Lower leg skin (tissue), 3 donors: ENCODE data around the gene TMEM242.

ENCODE experiments used
- POLR2A ChIP-seq, 2 donors: fragments of 450-650 bp; IDR thresholded peaks; one replicate each; pipeline ENCODE4 v1.6.1; 2016 to 2017; ENCODE audit warnings: antibody characterized with exemption in 2 of 2, mild to moderate bottlenecking in 1 of 2, moderate library complexity in 1 of 2
- TF ChIP-seq, protein P1 (sequence below), 3 donors: fragments of 450-650 bp; IDR thresholded peaks; one replicate each; pipeline ENCODE4 v1.5.1; 2016; ENCODE audit warnings: antibody characterized with exemption in 3 of 3, mild to moderate bottlenecking in 3 of 3, moderate library complexity in 2 of 3

DNA sequence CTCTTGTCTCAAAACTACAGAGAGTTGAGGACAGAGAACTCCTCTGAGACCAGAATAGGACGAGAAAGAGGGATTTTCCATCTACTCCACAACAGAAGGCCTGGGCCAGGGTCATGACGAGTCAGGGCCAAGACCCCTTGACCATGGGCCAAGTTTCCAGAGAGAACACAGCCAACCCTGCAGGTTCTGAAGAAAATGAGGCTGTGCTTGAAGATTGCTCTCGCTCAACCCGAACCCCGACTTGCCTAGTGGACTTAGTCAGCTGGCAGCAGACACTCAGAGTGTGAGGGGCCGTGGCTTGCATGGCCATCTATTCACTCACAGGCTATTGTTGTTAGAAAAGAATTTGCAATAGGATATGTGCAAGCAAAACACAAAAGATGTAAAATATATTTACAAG, 54.5 kb downstream of the TMEM242 start:
- TF ChIP-seq, protein P1, sequence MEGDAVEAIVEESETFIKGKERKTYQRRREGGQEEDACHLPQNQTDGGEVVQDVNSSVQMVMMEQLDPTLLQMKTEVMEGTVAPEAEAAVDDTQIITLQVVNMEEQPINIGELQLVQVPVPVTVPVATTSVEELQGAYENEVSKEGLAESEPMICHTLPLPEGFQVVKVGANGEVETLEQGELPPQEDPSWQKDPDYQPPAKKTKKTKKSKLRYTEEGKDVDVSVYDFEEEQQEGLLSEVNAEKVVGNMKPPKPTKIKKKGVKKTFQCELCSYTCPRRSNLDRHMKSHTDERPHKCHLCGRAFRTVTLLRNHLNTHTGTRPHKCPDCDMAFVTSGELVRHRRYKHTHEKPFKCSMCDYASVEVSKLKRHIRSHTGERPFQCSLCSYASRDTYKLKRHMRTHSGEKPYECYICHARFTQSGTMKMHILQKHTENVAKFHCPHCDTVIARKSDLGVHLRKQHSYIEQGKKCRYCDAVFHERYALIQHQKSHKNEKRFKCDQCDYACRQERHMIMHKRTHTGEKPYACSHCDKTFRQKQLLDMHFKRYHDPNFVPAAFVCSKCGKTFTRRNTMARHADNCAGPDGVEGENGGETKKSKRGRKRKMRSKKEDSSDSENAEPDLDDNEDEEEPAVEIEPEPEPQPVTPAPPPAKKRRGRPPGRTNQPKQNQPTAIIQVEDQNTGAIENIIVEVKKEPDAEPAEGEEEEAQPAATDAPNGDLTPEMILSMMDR (IDR thresholded peaks at IDR 0.05), result no peak
- no peak for TF ChIP-seq POLR2A (IDR thresholded peaks at IDR 0.05)
